Right atrium auricular region (tissue), 2 donors: ENCODE measurements around the gene EFCAB9. TPM values are rescaled to one million over a fixed set of nuclear protein-coding genes. Genes with fewer than 3 reads are reported as not detected.

Experiments used
- DNase-seq: peaks from one replicate; pipeline ENCODE4 v3.0.0-alpha.2; 2019; ENCODE audit warnings: low spot score
- H3K27ac ChIP-seq, 2 donors: fragments of 200-600 bp; sonication (generic); 1 replicate in 1 of 2; 2 replicates in 1 of 2; pipeline ENCODE4 v1.5.1; 2016 to 2019
- H3K27me3 ChIP-seq, 2 donors: fragments of 200-600 bp; sonication (generic); one replicate each; pipeline versions ENCODE4 v1.5.1 to v1.6.0; 2017 to 2019
- H3K36me3 ChIP-seq: fragments of 200-600 bp; sonication (generic); one replicate; pipeline ENCODE4 v1.5.1; 2016
- H3K4me1 ChIP-seq, 2 donors: fragments of 200-600 bp; sonication (generic); one replicate each; pipeline versions ENCODE4 v1.5.1 to v1.6.0; 2017 to 2019
- H3K4me3 ChIP-seq, 2 donors: fragments of 200-600 bp; sonication (generic); 1 replicate in 1 of 2; 2 replicates in 1 of 2; pipeline ENCODE4 v1.5.1; 2017 to 2019; ENCODE audit warnings: mild to moderate bottlenecking in 1 of 2, moderate library complexity in 1 of 2
- H3K9me3 ChIP-seq, 2 donors: fragments of 200-600 bp; sonication (generic); one replicate each; pipeline ENCODE4 v1.5.1; 2019
- CTCF ChIP-seq, 2 donors: fragments of 200-600 bp; sonication (generic); IDR thresholded peaks; one replicate each; pipeline ENCODE4 v1.5.1; 2019; ENCODE audit warnings: antibody characterized with exemption in 2 of 2
- total RNA-seq, 2 donors: library from RNA; depleted of rRNA; stranded (reverse); fragments of >200 nt; gene quantifications; one replicate each; pipeline ENCODE4 v1.1.0, GENCODE V29; 2016

The EFCAB9 gene
- total RNA-seq, 2 donors from 2014 or later, result not detected

- no peaks in the 10 kb centered on the region for H3K27me3 ChIP-seq
- no peaks in the 10 kb centered on the region for H3K4me1 ChIP-seq
- no peak for DNase-seq
- H3K4me3 ChIP-seq, result no peak overlapping the region
- no peak overlapping the region for H3K27ac ChIP-seq
- no peaks in the 10 kb centered on the region for H3K9me3 ChIP-seq
- no peak for TF ChIP-seq CTCF (IDR thresholded peaks at IDR 0.05)
- peaks cover 5% of the 10 kb centered on the region for H3K36me3 ChIP-seq
Measured at GRCh38 chr5:172224996-172225395, 31.0 kb downstream of the EFCAB9 start.

- H3K9me3 ChIP-seq, result no peaks in the 10 kb centered on the region
- no peaks in the 10 kb centered on the region for H3K27me3 ChIP-seq
- no peak for TF ChIP-seq CTCF (IDR thresholded peaks at IDR 0.05)
- no peak for DNase-seq
- peaks cover 0 to under 1% of the 10 kb centered on the region in 2 donors for H3K4me1 ChIP-seq
- no peak overlapping the region for H3K27ac ChIP-seq
- H3K36me3 ChIP-seq, result peaks cover 23% of the 10 kb centered on the region
- no peak overlapping the region for H3K4me3 ChIP-seq
Measured at GRCh38 chr5:172229904-172230303, 35.9 kb downstream of the EFCAB9 start.

- no peak overlapping the region for H3K4me3 ChIP-seq
- DNase-seq, result no peak
- no peaks in the 10 kb centered on the region for H3K9me3 ChIP-seq
- H3K27ac ChIP-seq, result no peak overlapping the region
- H3K36me3 ChIP-seq, result peaks cover 23% of the 10 kb centered on the region
- TF ChIP-seq CTCF (IDR thresholded peaks at IDR 0.05), result no peak
- H3K4me1 ChIP-seq, result peaks cover 0 to 8% of the 10 kb centered on the region in 2 donors
- no peaks in the 10 kb centered on the region for H3K27me3 ChIP-seq
Measured at GRCh38 chr5:172234031-172234430, 40.1 kb downstream of the EFCAB9 start.

GRCh38 chr5:172235132-172235780 is 41.3 kb downstream of the EFCAB9 start:
- Histone ChIP-seq H3K27me3 (no peaks in the 10 kb centered on the region), H3K27ac (no peak overlapping the region), H3K9me3 (no peaks in the 10 kb centered on the region), H3K4me3 (no peak overlapping the region), H3K4me1 (peaks cover 0 to 8% of the 10 kb centered on the region in 2 donors), H3K36me3 (peaks cover 23% of the 10 kb centered on the region)
- DNase-seq, result no peak
- TF ChIP-seq CTCF (IDR thresholded peaks at IDR 0.05), result no peak

GRCh38 chr5:172235827-172236736 is 42.1 kb downstream of the EFCAB9 start:
- peaks cover 0 to 8% of the 10 kb centered on the region in 2 donors for H3K4me1 ChIP-seq
- no peak overlapping the region for H3K4me3 ChIP-seq
- no peaks in the 10 kb centered on the region for H3K9me3 ChIP-seq
- TF ChIP-seq CTCF (IDR thresholded peaks at IDR 0.05), result no peak
- no peaks in the 10 kb centered on the region for H3K27me3 ChIP-seq
- peaks cover 18% of the 10 kb centered on the region for H3K36me3 ChIP-seq
- no peak for DNase-seq
- no peak overlapping the region for H3K27ac ChIP-seq
